ENCODE measurements around the gene KAT2B. TPM values are rescaled to one million over a fixed set of nuclear protein-coding genes. Genes with fewer than 3 reads are reported as not detected.

The KAT2B gene
- total and polyA plus RNA-seq, 2 donors (not counting 1 experiment from before 2014, with no cell fraction given), result 21.7 to 57.5 TPM

- Mint-ChIP-seq H3K27me3 (no peaks in the 10 kb centered on the region), H3K27ac (peak overlapping the region; percentile 75), H3K4me1 (peaks cover 56% of the 10 kb centered on the region), H3K9me3 (ENCODE audit: insufficient read depth) (no peaks in the 10 kb centered on the region), H3K4me3 (peak overlapping the region; percentile 5)
- Histone ChIP-seq H3K27me3 (replicated peaks in 1 of 4; ENCODE audit: control extremely low read depth in 1 of 4, control insufficient read depth in 3 of 4, insufficient read depth in 4 of 4, low read length in 3 of 4) (no peaks in the 10 kb centered on the region), H2AFZ (ENCODE audit: insufficient read depth, low read depth, low read length, poor library complexity, severe bottlenecking) (no peak overlapping the region), H3K4me1 (ENCODE audit: control insufficient read depth in 2 of 2, insufficient read depth in 2 of 2, low read length in 2 of 2) (peaks cover 55 to 58% of the 10 kb centered on the region in 2 donors), H3K4me3 (ENCODE audit: control extremely low read depth in 1 of 5, extremely low read depth in 1 of 5, insufficient read depth in 1 of 5, low read depth in 2 of 5, low read length in 4 of 5) (no peak overlapping the region), H3K79me2 (ENCODE audit: control insufficient read depth, insufficient read depth, low read length) (peaks cover 74% of the 10 kb centered on the region), H3K9me3 (ENCODE audit: control extremely low read depth in 1 of 3, control insufficient read depth in 2 of 3, insufficient read depth in 1 of 3, low read length in 2 of 3) (no peaks in the 10 kb centered on the region), H4K20me1 (ENCODE audit: control insufficient read depth, insufficient read depth, low read length, poor library complexity, severe bottlenecking) (peaks cover 15% of the 10 kb centered on the region), H3K27ac (ENCODE audit: low read length in 2 of 2) (peak overlapping the region in 1 of 2 donors; percentile 88), H3K4me2 (replicated peaks; ENCODE audit: low read depth, low read length, poor library complexity, severe bottlenecking) (no peak overlapping the region), H3K36me3 (replicated peaks in 1 of 2; ENCODE audit: control extremely low read depth in 1 of 2, control insufficient read depth in 1 of 2, extremely low read depth in 1 of 2, insufficient read depth in 2 of 2, low read length in 1 of 2) (no peaks in the 10 kb centered on the region), H3K9ac (ENCODE audit: low read length) (no peak overlapping the region)
- DNase-seq (no peak), ATAC-seq (ENCODE audit: low read depth) (no peak)
- TF ChIP-seq CTCF (IDR thresholded peaks at IDR 0.05), result no peak
- no peak for TF ChIP-seq EZH2 (IDR thresholded peaks at IDR 0.05; ENCODE audit: borderline replicate concordance, insufficient read depth, low read depth, low read length, poor library complexity, severe bottlenecking)
- intact Hi-C loops (cut with micrococcal nuclease), result no loop called here
- ChIA-PET CTCF (no interaction called here), POLR2A (interaction anchor here (0.7 to 1.3 kb wide), 2 partner anchors 10 to 711 kb away, joined by 3 to 5 read pairs; no protein-coding TSS in a partner anchor)
- whole genome bisulfite sequencing (ENCODE audit: insufficient coverage), result 89% methylated on average over 3 of the region's 4 CpGs
Measured at GRCh38 chr3:20051123-20051806, 11.0 kb downstream of the KAT2B start.

GRCh38 chr3:20052851-20053250 lies 12.6 kb downstream of the KAT2B start:
- H3K4me3 Mint-ChIP-seq, result no peak overlapping the region
- Histone ChIP-seq H2AFZ (ENCODE audit: insufficient read depth, low read depth, low read length, poor library complexity, severe bottlenecking) (no peak overlapping the region), H3K9me3 (ENCODE audit: control extremely low read depth in 1 of 3, control insufficient read depth in 2 of 3, insufficient read depth in 1 of 3, low read length in 2 of 3) (no peaks in the 10 kb centered on the region), H3K36me3 (replicated peaks in 1 of 2; ENCODE audit: control extremely low read depth in 1 of 2, control insufficient read depth in 1 of 2, extremely low read depth in 1 of 2, insufficient read depth in 2 of 2, low read length in 1 of 2) (peaks cover 0 to 1% of the 10 kb centered on the region in 2 experiments), H3K9ac (ENCODE audit: low read length) (no peak overlapping the region), H3K79me2 (ENCODE audit: control insufficient read depth, insufficient read depth, low read length) (peaks cover 74% of the 10 kb centered on the region), H3K4me1 (ENCODE audit: control insufficient read depth in 2 of 2, insufficient read depth in 2 of 2, low read length in 2 of 2) (peaks cover 51 to 59% of the 10 kb centered on the region in 2 donors), H3K27me3 (replicated peaks in 1 of 4; ENCODE audit: control extremely low read depth in 1 of 4, control insufficient read depth in 3 of 4, insufficient read depth in 4 of 4, low read length in 3 of 4) (no peaks in the 10 kb centered on the region), H3K4me3 (ENCODE audit: control extremely low read depth in 1 of 5, extremely low read depth in 1 of 5, insufficient read depth in 1 of 5, low read depth in 2 of 5, low read length in 4 of 5) (no peak overlapping the region), H3K4me2 (replicated peaks; ENCODE audit: low read depth, low read length, poor library complexity, severe bottlenecking) (no peak overlapping the region), H3K27ac (ENCODE audit: low read length in 2 of 2) (no peak overlapping the region), H4K20me1 (ENCODE audit: control insufficient read depth, insufficient read depth, low read length, poor library complexity, severe bottlenecking) (peaks cover 24% of the 10 kb centered on the region)
- peak overlapping the region; percentile 23 for H3K27ac Mint-ChIP-seq
- H3K27me3 Mint-ChIP-seq, result no peaks in the 10 kb centered on the region
- ATAC-seq (ENCODE audit: low read depth) (no peak), DNase-seq (no peak)
- ChIA-PET POLR2A (interaction anchor here (1.2 to 1.3 kb wide), 2 partner anchors 12 to 73 kb away, joined by 3 to 4 read pairs; no protein-coding TSS in a partner anchor), CTCF (interaction anchor here (0.7 kb wide), 1 partner anchor 46 kb away, joined by 4 read pairs; no protein-coding TSS in a partner anchor)
- 93% methylated on average over 3 of the region's 7 CpGs for WGBS (ENCODE audit: insufficient coverage)
- H3K4me1 Mint-ChIP-seq, result peaks cover 46% of the 10 kb centered on the region
- intact Hi-C loops (cut with micrococcal nuclease), result no loop called here
- H3K9me3 Mint-ChIP-seq (ENCODE audit: insufficient read depth), result no peaks in the 10 kb centered on the region
- no peak for TF ChIP-seq CTCF (IDR thresholded peaks at IDR 0.05)
- TF ChIP-seq EZH2 (IDR thresholded peaks at IDR 0.05; ENCODE audit: borderline replicate concordance, insufficient read depth, low read depth, low read length, poor library complexity, severe bottlenecking), result no peak

Data from B cell (primary cell).